Neuronal stem cell (in vitro differentiated cells): ENCODE data around the gene PIGK.

Experiments
- DNase-seq: peaks from one replicate; pipeline ENCODE4 v3.0.0-alpha.2; 2013; ENCODE audit warnings: low spot score
- H2AFZ ChIP-seq: one replicate; pipeline ENCODE4 v1.6.1; 2013; ENCODE audit warnings: mild to moderate bottlenecking, low read length, inconsistent platforms
- H2AK5ac ChIP-seq: 2 replicates; pipeline ENCODE4 v1.6.1; 2013; ENCODE audit warnings: low read depth, mild to moderate bottlenecking, inconsistent platforms, low read length, moderate library complexity, mixed read lengths
- H2BK120ac ChIP-seq: 2 replicates; pipeline ENCODE4 v1.6.1; 2013; ENCODE audit warnings: low read depth, mild to moderate bottlenecking, inconsistent platforms, low read length, moderate library complexity, mixed read lengths
- H2BK12ac ChIP-seq: one replicate; pipeline ENCODE4 v1.6.1; 2013; ENCODE audit warnings: low read length, inconsistent platforms
- H2BK15ac ChIP-seq: 2 replicates; pipeline ENCODE4 v1.6.1; 2013; ENCODE audit warnings: mild to moderate bottlenecking, low read length, inconsistent platforms, mixed read lengths
- H2BK5ac ChIP-seq: one replicate; pipeline ENCODE4 v1.6.1; 2013; ENCODE audit warnings: inconsistent platforms, mild to moderate bottlenecking, low read length, moderate library complexity
- H3K14ac ChIP-seq: one replicate; pipeline ENCODE4 v1.6.1; 2013; ENCODE audit warnings: low read length, inconsistent platforms
- H3K18ac ChIP-seq: 2 replicates; pipeline ENCODE4 v1.6.1; 2013; ENCODE audit warnings: low read length, inconsistent platforms
- H3K23ac ChIP-seq: 2 replicates; pipeline ENCODE4 v1.6.1; 2013; ENCODE audit warnings: low read depth, mild to moderate bottlenecking, mixed read lengths, low read length, inconsistent platforms; ENCODE audit not compliant: poor library complexity
- H3K27ac ChIP-seq: replicated peaks from 3 replicates; pipeline ENCODE4 v1.5.1; 2013; ENCODE audit warnings: low read length, inconsistent platforms
- H3K27me3 ChIP-seq, 3 experiments: 2 replicates each; pipeline ENCODE4 v1.6.1; 2013; ENCODE audit warnings: low read length in 3 of 3, mild to moderate bottlenecking in 2 of 3, inconsistent platforms in 1 of 3, low read depth in 1 of 3, mixed read lengths in 1 of 3, moderate library complexity in 1 of 3; ENCODE audit not compliant: control insufficient read depth in 3 of 3, insufficient read depth in 3 of 3
- H3K36me3 ChIP-seq, 2 donors: replicated peaks in 1 of 2; 2 replicates each; pipeline ENCODE4 v1.6.1; 2013; ENCODE audit warnings: low read length in 2 of 2; ENCODE audit not compliant: control insufficient read depth in 2 of 2, insufficient read depth in 2 of 2
- H3K4ac ChIP-seq: 2 replicates; pipeline ENCODE4 v1.6.1; 2013; ENCODE audit warnings: inconsistent platforms, mild to moderate bottlenecking, low read length, moderate library complexity
- H3K4me1 ChIP-seq, 2 donors: 1 replicate in 1 of 2; 2 replicates in 1 of 2; pipeline ENCODE4 v1.6.1; 2013; ENCODE audit warnings: low read length in 2 of 2, low read depth in 1 of 2; ENCODE audit not compliant: control insufficient read depth in 2 of 2, insufficient read depth in 1 of 2
- H3K4me2 ChIP-seq: one replicate; pipeline ENCODE4 v1.6.1; 2013; ENCODE audit warnings: mild to moderate bottlenecking, low read length, inconsistent platforms; ENCODE audit not compliant: insufficient read depth, poor library complexity, severe bottlenecking
- H3K4me3 ChIP-seq, 2 donors: 2 replicates each; pipeline ENCODE4 v1.5.1; 2013; ENCODE audit warnings: low read length in 2 of 2, mild to moderate bottlenecking in 2 of 2, inconsistent platforms in 1 of 2, moderate library complexity in 1 of 2
- H3K79me1 ChIP-seq: one replicate; pipeline ENCODE4 v1.6.1; 2013; ENCODE audit warnings: low read depth, mild to moderate bottlenecking, inconsistent platforms, low read length, moderate library complexity
- H3K9ac ChIP-seq: one replicate; pipeline ENCODE4 v1.6.1; 2013; ENCODE audit warnings: mild to moderate bottlenecking, low read depth, low read length, inconsistent platforms; ENCODE audit not compliant: poor library complexity
- H3K9me3 ChIP-seq, 2 donors: replicated peaks in 1 of 2; 2 replicates each; pipeline versions ENCODE3 to v1.6.1; 2013; ENCODE audit warnings: low read length in 2 of 2, mild to moderate bottlenecking in 2 of 2, inconsistent platforms in 1 of 2, low read depth in 1 of 2, mixed read lengths in 1 of 2, moderate library complexity in 1 of 2; ENCODE audit not compliant: control insufficient read depth in 2 of 2, insufficient read depth in 1 of 2
- H4K8ac ChIP-seq: one replicate; pipeline ENCODE4 v1.6.1; 2013; ENCODE audit warnings: low read depth, mild to moderate bottlenecking, inconsistent platforms, low read length, moderate library complexity
- H4K91ac ChIP-seq: one replicate; pipeline ENCODE4 v1.6.1; 2013; ENCODE audit warnings: low read length, low read depth, mild to moderate bottlenecking, inconsistent platforms; ENCODE audit not compliant: poor library complexity
- WGBS, 2 donors: extraction: QIAGEN DNeasy Blood & Tissue Kit; methylation state at CpG; one replicate each; pipeline ENCODE4 v1.1.7; 2013; ENCODE audit warnings: missing lambda C conversion rate in 2 of 2, mixed read lengths in 1 of 2; ENCODE audit not compliant: insufficient read length in 2 of 2, insufficient replicate concordance in 1 of 2; ENCODE audit errors: extremely low coverage in 2 of 2; 5-methylcytosine and 5-hydroxymethylcytosine counted together

PIGK gene

GRCh38 chr1:77175230-77175844 is 43.9 kb downstream of the PIGK start:
- H4K91ac ChIP-seq, result no peak overlapping the region
- no peak overlapping the region for H2AFZ ChIP-seq
- H3K4me2 ChIP-seq, result no peak overlapping the region
- no peak overlapping the region for H3K27ac ChIP-seq
- no peak overlapping the region for H2BK15ac ChIP-seq
- H3K4me3 ChIP-seq, result no peak overlapping the region
- H2BK120ac ChIP-seq, result no peak overlapping the region
- H3K4me1 ChIP-seq, result no peaks in the 10 kb centered on the region
- H3K18ac ChIP-seq, result no peak overlapping the region
- H3K9ac ChIP-seq, result no peak overlapping the region
- H2AK5ac ChIP-seq, result no peak overlapping the region
- H3K4ac ChIP-seq, result no peak overlapping the region
- H4K8ac ChIP-seq, result no peak overlapping the region
- WGBS, 2 donors, result no CpG with 5 or more reads among the region's 3 CpGs
- peak; percentile 18 for DNase-seq
- H3K23ac ChIP-seq, result no peak overlapping the region
- H3K79me1 ChIP-seq, result no peaks in the 10 kb centered on the region
- no peak overlapping the region for H2BK5ac ChIP-seq
- no peaks in the 10 kb centered on the region for H3K27me3 ChIP-seq
- H3K9me3 ChIP-seq, result peaks cover 5 to 39% of the 10 kb centered on the region in 2 donors
- no peak overlapping the region for H2BK12ac ChIP-seq
- H3K14ac ChIP-seq, result no peak overlapping the region
- peaks cover 0 to 3% of the 10 kb centered on the region in 2 donors for H3K36me3 ChIP-seq

- no peak overlapping the region for H3K9ac ChIP-seq
- H3K14ac ChIP-seq, result no peak overlapping the region
- no peaks in the 10 kb centered on the region for H3K79me1 ChIP-seq
- no peak overlapping the region for H2BK5ac ChIP-seq
- no peak overlapping the region for H3K4me2 ChIP-seq
- no peak overlapping the region for H3K4ac ChIP-seq
- no peak overlapping the region for H2AK5ac ChIP-seq
- no peak overlapping the region for H2BK12ac ChIP-seq
- no peaks in the 10 kb centered on the region for H3K4me1 ChIP-seq
- H3K23ac ChIP-seq, result no peak overlapping the region
- H3K4me3 ChIP-seq, result no peak overlapping the region
- H2AFZ ChIP-seq, result no peak overlapping the region
- H3K27me3 ChIP-seq, result no peaks in the 10 kb centered on the region
- no peak overlapping the region for H4K91ac ChIP-seq
- peaks cover 5 to 25% of the 10 kb centered on the region in 2 donors for H3K9me3 ChIP-seq
- H2BK120ac ChIP-seq, result no peak overlapping the region
- WGBS, 2 donors, result no CpG with 5 or more reads among the region's 2 CpGs
- H2BK15ac ChIP-seq, result no peak overlapping the region
- peaks cover 0 to 5% of the 10 kb centered on the region in 2 donors for H3K36me3 ChIP-seq
- no peak overlapping the region for H3K27ac ChIP-seq
- DNase-seq, result no peak
- no peak overlapping the region for H4K8ac ChIP-seq
- no peak overlapping the region for H3K18ac ChIP-seq
Observed at GRCh38 chr1:77170687-77171086, 48.5 kb downstream of the PIGK start.

GRCh38 chr1:77168358-77168757 is 50.9 kb downstream of the PIGK start:
- Histone ChIP-seq H2BK5ac (no peak overlapping the region), H3K36me3 (peaks cover 5 to 6% of the 10 kb centered on the region in 2 donors), H2BK12ac (no peak overlapping the region), H2AK5ac (no peak overlapping the region), H3K4me3 (no peak overlapping the region), H4K91ac (no peak overlapping the region), H3K27ac (no peak overlapping the region), H3K27me3 (no peaks in the 10 kb centered on the region), H3K23ac (no peak overlapping the region), H4K8ac (no peak overlapping the region), H3K4me1 (no peaks in the 10 kb centered on the region), H3K79me1 (no peaks in the 10 kb centered on the region), H3K18ac (no peak overlapping the region), H3K4ac (no peak overlapping the region), H3K9me3 (peaks cover 0 to 3% of the 10 kb centered on the region in 2 donors), H3K14ac (no peak overlapping the region), H2BK120ac (no peak overlapping the region), H3K9ac (no peak overlapping the region), H3K4me2 (no peak overlapping the region), H2BK15ac (no peak overlapping the region), H2AFZ (no peak overlapping the region)
- no peak for DNase-seq
- no CpG with 5 or more reads among the region's 1 CpG for WGBS, 2 donors

- Histone ChIP-seq H3K4me3 (no peak overlapping the region), H4K8ac (no peak overlapping the region), H2BK120ac (no peak overlapping the region), H3K4me1 (no peaks in the 10 kb centered on the region), H3K27me3 (no peaks in the 10 kb centered on the region), H3K4me2 (no peak overlapping the region), H3K14ac (no peak overlapping the region), H3K79me1 (no peaks in the 10 kb centered on the region), H3K9ac (no peak overlapping the region), H4K91ac (no peak overlapping the region), H3K27ac (no peak overlapping the region), H3K4ac (no peak overlapping the region), H3K23ac (no peak overlapping the region), H2BK15ac (no peak overlapping the region), H3K18ac (no peak overlapping the region), H3K9me3 (peaks cover 0 to 9% of the 10 kb centered on the region in 2 donors), H3K36me3 (peaks cover 4 to 32% of the 10 kb centered on the region in 2 donors), H2AFZ (no peak overlapping the region), H2BK12ac (no peak overlapping the region), H2AK5ac (no peak overlapping the region), H2BK5ac (no peak overlapping the region)
- 100% methylated on average over 1 of the region's 5 CpGs; no CpG with 5 or more reads in 1 of the 2 donors for WGBS, 2 donors
- no peak for DNase-seq
Observed at GRCh38 chr1:77164434-77164944, 54.7 kb downstream of the PIGK start.
